Left hindlimb (tissue), 1 donor: Measurements from ENCODE around the gene OR51V1.
"Not testable (repeated sequence)": the region's sequence is repeated elsewhere in the genome, so short reads cannot be mapped to it uniquely, and the experiment has no call there.

ENCODE experiments used
- DNase-seq: peaks from one replicate; pipeline ENCODE4 v3.0.0-alpha.2; 2018

The OR51V1 gene, protein sequence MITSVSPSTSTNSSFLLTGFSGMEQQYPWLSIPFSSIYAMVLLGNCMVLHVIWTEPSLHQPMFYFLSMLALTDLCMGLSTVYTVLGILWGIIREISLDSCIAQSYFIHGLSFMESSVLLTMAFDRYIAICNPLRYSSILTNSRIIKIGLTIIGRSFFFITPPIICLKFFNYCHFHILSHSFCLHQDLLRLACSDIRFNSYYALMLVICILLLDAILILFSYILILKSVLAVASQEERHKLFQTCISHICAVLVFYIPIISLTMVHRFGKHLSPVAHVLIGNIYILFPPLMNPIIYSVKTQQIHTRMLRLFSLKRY

DNA sequence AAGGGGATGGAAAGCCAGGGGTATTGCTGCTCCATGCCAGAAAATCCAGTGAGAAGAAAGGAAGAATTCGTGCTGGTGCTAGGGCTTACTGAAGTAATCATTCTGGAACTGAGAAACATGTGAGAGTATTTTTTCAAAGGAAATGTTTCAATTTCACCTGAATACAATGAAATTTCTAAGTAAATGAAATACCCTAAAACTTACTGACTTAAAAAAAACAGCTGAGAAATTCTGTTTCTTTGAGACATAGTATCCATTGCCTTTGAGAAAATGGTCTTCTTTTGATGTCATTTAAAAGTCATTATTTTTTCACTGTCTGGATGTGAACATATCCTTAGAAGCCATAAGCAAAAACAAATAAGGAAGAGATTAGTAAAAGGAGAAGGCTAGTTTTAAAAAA lies at the start of gene OR51V1:
OR51V1 (minus strand) TSS at position 101 of the 400 bp plus-strand sequence; CDS start at position 101, 0 bp downstream.
- DNase-seq = no peak

DNA sequence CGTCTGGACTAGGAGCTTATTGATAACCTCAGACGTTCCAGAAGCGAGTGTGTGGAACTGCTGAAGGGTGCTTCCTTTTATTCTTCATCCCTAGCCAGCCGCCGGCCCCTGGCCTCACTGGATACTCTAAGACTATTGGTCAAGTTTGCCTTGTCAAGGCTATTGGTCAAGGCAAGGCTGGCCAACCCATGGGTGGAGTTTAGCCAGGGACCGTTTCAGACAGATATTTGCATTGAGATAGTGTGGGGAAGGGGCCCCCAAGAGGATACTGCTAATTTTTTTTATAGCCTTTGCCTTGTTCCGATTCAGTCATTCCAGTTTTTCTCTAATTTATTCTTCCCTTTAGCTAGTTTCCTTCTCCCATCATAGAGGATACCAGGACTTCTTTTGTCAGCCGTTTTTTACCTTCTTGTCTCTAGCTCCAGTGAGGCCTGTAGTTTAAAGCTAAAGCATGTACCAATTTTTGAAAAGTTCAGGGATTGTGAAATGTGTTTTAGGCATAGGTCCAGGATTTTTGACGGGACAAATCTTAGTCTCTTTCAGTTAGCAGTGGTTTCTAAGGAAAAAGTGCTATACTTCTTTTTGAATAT lies 49.4 kb upstream of the OR51V1 start, which contains the start of gene HBG1:
HBG1 (minus strand) TSS at position 51 of the 590 bp plus-strand sequence. CDS start 53 bp downstream, outside the sequence.
- DNase-seq = not testable (repeated sequence)

DNA sequence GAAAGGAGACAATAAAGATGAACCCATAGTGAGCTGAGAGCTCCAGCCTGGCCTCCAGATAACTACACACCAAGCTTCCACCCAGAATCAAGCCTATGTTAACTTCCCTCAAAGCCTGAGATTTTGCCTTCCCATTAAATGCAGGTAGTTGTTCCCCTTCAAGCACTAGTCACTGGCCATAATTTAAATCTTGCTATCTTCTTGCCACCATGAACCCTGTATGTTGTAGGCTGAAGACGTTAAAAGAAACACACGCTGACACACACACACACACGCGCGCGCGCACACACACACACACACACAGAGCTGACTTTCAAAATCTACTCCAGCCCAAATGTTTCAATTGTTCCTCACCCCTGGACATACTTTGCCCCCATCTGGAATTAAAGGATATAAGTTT lies 48.0 kb upstream of the OR51V1 start:
- DNase-seq = not testable (repeated sequence)

DNA sequence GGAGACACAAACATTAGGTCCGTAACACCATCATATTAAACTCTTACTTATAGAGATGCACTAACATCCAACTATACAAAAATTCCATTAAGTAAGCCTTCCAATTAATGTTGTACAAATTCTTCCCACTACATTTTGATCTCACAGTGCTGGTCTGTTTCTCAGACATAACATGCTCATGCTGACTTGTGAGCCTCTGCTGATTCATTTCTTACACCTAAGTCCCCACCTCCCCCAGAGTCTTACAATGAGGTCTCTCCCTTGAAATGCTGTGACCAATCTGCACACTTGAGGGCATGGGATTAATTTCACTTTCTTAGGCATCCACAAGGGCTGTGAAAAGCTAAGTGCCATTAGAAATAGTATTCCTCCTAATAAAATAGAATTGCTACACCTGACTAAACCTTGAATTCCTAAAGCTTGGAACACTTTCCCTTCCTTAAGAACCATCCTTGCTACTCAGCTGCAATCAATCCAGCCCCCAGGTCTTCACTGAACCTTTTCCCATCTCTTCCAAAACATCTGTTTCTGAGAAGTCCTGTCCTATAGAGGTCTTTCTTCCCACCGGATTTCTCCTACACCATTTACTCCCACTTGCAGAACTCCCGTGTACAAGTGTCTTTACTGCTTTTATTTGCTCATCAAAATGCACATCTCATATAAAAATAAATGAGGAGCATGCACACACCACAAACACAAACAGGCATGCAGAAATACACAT lies 47.1 kb upstream of the OR51V1 start:
- no peak for DNase-seq

DNA sequence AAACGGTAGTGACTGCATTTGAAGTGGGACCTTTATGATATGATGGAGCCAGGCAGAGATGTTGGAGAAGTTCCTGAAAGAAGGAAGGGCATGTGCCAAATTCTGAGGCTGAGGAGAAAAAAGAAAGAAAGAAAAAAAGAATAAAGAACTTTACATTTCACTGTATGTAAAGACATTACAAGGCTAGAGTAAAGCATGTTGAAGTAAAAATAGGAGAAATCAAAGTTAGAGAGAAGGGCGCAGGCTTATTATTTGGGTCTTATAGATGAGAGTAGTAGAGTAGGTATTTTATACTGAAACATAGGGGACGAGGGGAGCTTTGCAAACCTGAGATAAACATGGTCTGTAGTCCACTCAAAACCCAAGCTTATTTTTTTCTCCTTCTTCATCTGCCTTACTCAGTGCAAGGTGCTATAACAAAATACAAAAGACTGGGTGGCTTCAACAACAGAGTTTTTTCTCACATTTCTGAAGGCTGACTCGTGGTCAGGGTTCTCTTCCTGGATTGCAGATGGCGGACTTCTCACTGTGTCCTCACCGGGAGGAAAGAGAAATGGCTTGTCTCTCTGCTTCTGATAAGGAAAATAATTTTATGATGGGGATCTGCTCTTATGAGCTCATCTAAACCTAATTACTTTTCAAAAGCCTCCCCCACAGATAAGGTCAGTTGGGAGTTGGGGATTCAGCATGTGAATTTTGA lies 46.4 kb upstream of the OR51V1 start:
- no peak for DNase-seq

DNA sequence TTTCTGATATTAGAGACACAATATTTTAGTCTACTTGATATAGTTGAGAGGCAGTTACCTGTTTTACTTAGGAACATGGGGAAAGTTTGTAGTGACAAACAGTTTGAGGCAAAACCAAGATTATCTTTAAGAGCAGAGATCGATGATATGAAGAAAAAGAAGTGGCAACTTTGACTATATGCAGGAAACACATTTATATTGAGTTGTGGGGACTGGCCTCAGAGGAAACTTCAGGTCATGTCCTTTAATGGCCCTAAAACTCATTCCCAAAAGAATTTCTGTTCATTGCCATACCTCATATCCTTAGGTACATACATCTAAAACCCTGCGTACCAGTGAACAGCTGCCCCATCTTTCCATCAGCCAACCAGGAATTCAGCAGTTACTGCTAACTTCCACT lies 44.7 kb upstream of the OR51V1 start:
- DNase-seq = no peak

DNA sequence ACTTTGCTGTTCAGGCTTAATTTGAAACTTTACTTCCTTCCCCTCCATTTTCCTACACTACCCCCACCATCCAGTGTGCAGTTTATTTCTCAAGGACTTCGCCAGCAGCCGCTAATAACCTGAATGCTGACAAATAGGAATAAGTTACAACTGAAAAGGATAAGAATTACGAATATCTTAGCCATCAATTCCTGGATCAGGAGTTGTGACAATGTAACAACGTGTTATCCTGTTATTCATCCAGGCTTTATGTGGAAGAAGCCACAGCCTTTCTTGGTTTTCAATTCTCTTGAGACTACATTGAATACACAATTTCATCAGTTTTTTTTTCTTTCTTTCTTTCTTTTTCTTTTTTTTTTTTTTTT lies 43.3 kb upstream of the OR51V1 start:
- no peak for DNase-seq

DNA sequence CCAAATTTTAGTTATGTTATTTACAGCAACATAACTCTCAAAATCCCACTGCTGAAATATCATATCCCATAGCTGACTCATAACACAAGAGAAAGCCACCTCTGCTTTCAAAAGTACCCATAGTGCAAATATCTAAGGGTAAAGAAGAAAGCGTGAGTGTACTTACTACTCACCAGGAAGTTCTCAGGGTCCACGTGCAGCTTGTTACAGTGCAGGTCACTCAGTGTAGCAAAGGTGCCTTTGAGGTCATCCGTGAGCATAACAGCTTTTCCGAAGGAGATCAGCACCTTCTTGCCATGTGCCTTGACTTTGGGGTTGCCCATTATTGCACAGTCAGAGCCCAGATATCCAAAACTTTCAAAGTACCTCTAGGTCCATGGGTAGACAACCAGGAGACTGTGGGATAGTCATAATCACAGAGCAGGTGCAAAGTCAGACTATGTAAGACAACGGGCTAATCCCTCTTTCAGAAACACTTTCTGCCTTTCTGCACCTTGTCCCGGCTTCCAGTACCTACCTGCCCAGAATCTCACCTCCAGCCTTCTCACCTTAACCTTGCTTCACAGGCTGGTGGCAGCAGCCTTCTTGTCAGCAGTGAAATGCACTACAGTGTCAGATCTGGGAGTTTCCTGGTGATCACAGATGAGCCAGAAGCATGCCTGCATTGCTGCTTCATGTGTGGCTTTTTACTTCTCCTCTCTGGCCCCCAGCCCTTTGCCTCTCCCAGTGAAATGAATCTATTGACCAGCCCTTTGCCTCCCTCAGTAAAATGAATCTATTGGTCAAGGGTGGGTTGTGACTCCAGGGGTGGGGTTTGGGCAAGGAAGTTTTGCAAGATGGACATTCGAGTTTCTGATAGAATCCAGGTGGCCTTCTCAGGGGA lies 42.7 kb upstream of the OR51V1 start:
- no peak for DNase-seq

DNA sequence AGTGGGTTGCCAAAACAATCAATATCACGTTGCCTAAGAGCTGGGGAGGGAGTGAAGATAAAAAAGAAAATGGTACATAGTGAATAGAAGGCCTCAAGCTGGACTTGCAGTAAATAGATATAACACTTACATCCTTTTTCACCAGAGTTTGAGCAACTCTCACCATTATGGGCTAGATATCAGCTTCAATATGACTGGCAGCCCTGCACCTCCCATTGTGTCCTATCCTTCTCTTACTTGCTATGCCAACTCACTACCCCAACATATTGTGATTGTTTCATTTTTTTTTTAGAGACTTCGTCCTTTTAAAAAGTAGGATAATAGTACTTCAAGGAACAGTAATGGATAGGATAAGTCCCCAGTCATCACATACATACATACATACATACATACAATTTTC lies 41.7 kb upstream of the OR51V1 start:
- no peak for DNase-seq

DNA sequence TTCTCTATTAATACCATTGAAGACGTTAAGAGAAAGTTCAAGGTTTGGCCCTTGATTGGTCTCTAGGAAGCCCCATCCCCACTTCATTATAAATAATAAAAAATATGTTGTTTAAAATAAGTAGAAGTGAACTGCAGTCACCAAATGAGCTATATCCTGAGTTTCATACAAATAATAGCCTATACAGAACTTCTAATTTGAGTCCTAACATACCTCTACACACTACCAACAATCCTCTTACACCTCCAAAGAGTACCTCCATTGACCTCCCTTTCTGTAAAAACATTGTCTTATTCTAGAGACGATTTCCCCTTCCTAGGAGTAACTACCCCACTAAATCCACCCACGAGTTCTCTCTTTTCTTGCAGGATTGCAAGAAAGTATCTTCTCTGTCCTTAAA lies 41.0 kb upstream of the OR51V1 start:
- DNase-seq = no peak

DNA sequence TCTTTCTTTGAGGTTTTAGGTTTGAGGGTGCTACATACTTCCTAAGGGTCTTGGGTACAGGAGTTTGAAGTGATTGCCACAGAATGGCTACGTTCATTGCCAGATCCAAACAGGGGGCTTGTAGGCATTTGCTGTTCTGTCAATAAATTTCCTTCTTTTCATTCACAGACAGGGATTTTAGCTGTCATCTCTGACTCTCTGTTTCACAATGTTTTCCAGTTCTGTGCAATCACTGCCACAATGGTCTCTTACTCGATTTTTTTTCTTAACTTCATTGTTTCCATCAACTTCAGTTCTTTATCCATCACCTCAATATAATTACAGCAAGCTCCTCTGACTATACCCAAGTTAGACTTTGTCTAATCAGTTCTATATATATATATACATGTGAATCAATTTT lies 40.0 kb upstream of the OR51V1 start:
- DNase-seq = no peak

DNA sequence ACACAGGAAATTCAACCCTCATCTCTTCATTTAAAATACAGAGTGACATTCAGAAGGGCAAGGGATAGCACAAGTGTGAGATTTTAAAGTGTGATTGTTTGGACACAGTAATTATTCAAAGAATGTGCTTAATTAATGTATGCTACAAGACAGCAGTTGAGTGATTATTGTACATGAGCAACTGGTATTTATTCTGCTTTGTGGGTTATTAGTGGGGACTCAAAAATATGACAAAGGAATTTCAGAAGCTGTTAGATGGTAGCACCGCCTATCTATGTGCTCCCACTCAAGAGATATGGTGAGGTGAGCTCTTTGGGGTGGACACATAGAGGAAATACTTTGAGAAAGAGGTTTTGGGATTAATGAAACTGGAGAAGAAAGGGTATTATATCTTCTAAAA lies 39.6 kb upstream of the OR51V1 start:
- no peak for DNase-seq

DNA sequence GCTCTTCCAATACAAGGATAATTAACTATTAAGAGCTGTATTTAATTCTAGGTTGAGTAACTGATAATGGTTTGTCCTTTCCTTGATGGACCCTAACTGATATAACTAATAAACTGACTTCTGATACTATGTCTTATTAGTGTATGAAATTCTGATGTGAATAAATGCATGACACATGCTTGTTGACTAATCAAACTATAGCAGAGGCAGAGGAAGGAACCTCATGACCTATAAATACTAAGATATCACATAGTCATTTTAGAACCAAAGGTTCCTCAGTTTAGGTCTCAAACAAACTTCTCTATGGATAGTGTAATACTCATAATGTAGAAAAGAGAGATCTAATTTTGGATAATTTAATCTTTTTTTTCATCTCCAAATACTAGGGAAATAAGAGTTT lies 38.6 kb upstream of the OR51V1 start:
- DNase-seq = no peak

DNA sequence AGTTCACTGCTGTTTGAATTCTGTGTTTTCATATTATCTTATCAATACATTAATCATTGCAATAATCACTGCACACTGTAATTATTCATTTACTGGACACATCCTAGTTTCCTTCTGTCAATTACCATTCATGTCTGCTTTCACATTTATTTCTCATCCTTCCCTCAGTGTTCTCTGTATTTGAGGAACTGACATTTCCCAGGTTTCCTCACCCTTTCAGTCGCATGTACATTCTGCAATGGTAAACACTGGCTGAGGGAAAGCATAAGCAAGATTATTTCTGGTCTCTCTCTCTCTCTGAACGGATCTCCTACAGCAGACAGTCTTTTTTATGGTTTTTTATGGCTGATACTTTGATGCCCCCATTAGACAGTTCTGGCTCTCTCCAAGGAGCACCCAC lies 38.0 kb upstream of the OR51V1 start:
- no peak for DNase-seq

DNA sequence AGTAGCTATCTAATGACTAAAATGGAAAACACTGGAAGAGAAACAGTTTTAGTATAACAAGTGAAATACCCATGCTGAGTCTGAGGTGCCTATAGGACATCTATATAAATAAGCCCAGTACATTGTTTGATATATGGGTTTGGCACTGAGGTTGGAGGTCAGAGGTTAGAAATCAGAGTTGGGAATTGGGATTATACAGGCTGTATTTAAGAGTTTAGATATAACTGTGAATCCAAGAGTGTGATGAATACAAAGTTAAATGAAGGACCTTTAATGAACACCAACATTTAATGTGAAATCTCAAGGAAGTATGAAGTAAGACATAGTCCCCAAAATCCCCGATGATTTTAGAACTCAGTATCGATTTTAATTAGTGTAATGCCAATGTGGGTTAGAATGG lies 36.9 kb upstream of the OR51V1 start:
- DNase-seq = no peak

DNA sequence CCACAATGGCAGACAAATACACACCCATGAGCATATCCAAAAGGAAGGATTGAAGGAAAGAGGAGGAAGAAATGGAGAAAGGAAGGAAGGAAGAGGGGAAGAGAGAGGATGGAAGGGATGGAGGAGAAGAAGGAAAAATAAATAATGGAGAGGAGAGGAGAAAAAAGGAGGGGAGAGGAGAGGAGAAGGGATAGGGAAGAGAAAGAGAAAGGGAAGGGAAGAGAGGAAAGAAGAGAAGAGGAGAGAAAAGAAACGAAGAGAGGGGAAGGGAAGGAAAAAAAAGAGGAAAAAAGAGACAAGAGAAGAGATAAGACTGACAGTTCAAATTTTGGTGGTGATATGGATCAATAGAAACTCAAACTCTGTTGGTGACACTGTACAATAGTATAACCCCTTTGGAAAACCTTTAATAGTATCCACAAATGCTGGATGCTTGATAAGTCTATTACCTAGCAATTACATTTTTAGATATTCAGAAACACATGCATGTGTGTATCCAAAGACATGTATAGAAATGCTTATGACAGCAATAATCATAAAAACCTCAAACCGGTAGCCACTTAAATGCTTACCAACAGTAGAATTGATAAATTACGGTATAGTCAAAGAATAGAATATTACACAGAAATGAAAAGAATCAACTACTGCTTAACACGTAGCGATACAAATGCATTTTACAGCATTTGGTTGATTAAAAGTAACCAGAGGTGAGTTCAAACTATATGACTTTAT lies 35.0 kb upstream of the OR51V1 start:
- no peak for DNase-seq

DNA sequence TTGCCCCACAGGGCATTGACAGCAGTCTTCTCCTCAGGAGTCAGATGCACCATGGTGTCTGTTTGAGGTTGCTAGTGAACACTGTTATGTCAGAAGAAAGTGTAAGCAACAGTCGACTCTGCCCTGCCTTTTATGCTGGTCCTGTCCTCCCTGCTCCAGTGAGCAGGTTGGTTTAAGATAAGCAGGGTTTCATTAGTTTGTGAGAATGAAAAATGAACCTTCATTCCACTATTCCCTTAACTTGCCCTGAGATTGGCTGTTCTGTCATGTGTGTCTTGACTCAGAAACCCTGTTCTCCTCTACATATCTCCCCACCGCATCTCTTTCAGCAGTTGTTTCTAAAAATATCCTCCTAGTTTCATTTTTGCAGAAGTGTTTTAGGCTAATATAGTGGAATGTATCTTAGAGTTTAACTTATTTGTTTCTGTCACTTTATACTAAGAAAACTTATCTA lies 33.9 kb upstream of the OR51V1 start, which contains the start of gene HBD:
HBD (minus strand) TSS at position 103 of the 454 bp plus-strand sequence; CDS start at position 53, 50 bp downstream.
- no peak for DNase-seq

DNA sequence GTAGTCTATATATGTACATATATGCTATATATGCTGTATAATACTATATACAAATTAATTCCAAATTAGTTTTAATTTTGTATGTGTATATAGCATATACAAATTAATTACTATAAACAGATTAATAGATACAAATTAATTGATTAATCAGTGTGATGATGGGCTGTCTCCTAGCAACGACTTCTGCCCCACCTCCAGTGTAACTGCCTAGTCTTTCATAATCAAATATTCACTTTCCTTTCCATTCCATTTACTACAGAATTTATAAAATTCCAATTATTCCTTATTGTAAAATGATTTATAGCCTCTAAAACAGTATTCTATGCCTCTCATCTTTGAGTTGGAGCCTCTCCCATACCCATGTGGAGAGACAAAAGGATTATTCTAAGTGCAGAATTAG lies 32.8 kb upstream of the OR51V1 start:
- no peak for DNase-seq

DNA sequence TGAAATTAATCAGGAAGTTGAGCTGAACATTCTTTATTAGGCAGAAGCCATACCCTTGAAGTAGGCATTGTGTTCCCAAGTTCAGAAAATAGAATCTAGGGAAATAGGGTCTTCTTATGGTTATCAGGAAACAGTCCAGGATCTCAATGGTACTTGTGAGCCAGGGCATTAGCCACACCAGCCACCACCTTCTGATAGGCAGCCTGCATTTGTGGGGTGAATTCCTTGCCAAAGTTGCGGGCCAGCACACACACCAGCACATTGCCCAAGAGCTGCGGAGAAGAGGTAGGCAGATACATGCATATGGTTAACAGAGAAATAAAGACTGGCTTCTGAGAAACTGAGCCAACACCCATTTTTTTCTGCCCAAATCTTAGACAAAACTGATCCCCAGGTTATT lies 32.3 kb upstream of the OR51V1 start:
- no peak for DNase-seq

DNA sequence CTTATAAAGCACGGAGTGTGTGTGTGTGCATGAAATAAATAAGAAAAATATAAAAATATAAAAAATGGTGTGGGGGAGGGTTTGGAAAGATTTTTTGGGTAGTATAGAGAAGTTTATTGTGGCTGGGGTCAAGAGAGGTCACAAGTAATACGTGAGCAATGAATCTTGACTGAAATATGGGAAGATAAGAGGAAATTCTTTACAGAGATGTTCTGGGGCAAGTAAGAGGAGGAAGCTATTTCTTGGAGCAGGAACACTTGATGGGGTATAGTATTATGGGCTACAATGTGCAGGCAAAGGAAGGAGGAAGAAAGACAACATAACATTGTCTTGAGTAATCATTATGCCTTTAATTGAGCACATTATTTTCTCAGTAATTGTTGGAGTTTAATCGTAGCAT lies 31.7 kb upstream of the OR51V1 start:
- no peak for DNase-seq

DNA sequence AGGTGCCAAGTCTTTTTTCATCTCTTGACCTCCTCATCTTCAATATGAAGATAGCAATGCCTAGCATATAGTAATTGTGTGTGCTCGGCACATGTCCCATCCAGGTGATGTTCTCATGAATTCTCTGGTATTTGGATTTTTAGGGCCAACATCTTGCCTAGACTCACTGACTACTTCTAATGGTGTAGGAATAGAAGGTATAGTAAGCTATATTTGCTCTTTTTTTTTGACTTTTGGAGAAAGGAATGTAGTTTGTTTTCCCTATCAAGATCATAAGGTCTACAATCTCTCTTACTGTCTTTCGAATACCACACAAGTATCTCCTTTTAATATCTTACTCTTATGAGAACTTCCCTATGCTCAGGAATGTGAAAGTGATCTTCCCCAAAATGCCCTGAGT lies 30.6 kb upstream of the OR51V1 start:
- no peak for DNase-seq

DNA sequence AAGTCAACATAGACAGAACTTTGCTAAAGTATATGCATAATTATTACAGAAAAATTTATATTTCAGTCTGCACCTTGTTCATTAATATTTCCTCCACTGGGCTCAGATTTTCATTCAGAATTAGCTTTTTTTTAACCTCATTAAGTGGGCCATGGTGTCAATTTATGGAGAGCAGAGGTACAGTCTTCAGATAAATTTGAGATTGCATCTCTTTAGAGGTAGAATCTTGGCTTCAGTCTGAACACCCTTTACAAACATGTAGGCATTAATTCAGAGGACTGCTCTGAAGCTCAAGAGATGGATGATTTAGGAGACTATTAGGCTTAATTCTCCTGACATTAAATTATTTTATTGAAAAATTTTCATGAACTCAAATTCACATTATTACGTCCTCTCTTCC lies 29.8 kb upstream of the OR51V1 start:
- DNase-seq = no peak
